IMR-90 (cell line): Measurements from ENCODE around the gene CALML3. TPM values are rescaled to one million over a fixed set of nuclear protein-coding genes. Genes with fewer than 3 reads are reported as not detected.

ENCODE experiments used
- ATAC-seq: fragments of 200-7000 bp; cut with Tn5 transposase; 2 replicates; pipeline ENCODE4 v1.9.1; 2020; ENCODE audit warnings: low read depth, mild to moderate bottlenecking, moderate library complexity
- BruUV-seq: library from RNA; stranded (reverse); fragments of 400-500 nt; replicated peaks from 2 replicates; lab custom pipeline; 2021; lab: Mats Ljungman, UMichigan
- CTCF ChIA-PET: fragments of 300-600 bp; formaldehyde crosslinking; extraction: SDS; loops from one replicate; lab custom pipeline; 2021; ENCODE audit warnings: antibody characterized with exemption; lab: Yijun Ruan, JAX
- POLR2A ChIA-PET: fragments of 300-600 bp; sonication (Branson Sonifier 250); formaldehyde crosslinking; loops from one replicate; lab custom pipeline; 2022; ENCODE audit warnings: antibody characterized with exemption; ENCODE audit not compliant: unreplicated experiment; lab: Charles Lee
- DNase-seq: peaks from one replicate; pipeline ENCODE4 v3.0.0; 2013
- H2AFZ ChIP-seq: replicated peaks from 2 replicates; pipeline ENCODE3; 2013; ENCODE audit warnings: low read length, mild to moderate bottlenecking; ENCODE audit not compliant: poor library complexity
- H2AK5ac ChIP-seq: 2 replicates; pipeline ENCODE4 v1.6.1; 2013; ENCODE audit warnings: low read depth, low read length, inconsistent platforms
- H2AK9ac ChIP-seq: replicated peaks from 2 replicates; pipeline ENCODE3; 2013; ENCODE audit warnings: mild to moderate bottlenecking, low read depth, low read length, moderate library complexity; ENCODE audit not compliant: poor library complexity
- H2BK120ac ChIP-seq: 2 replicates; pipeline ENCODE4 v1.6.1; 2013; ENCODE audit warnings: low read depth, low read length, inconsistent platforms
- H2BK15ac ChIP-seq: 3 replicates; pipeline ENCODE4 v1.6.1; 2013; ENCODE audit warnings: low read depth, low read length, inconsistent platforms
- H2BK20ac ChIP-seq: 2 replicates; pipeline ENCODE4 v1.6.1; 2013; ENCODE audit warnings: low read depth, mild to moderate bottlenecking, inconsistent platforms, low read length, moderate library complexity
- H2BK5ac ChIP-seq: 2 replicates; pipeline ENCODE4 v1.6.1; 2013; ENCODE audit warnings: mild to moderate bottlenecking, low read depth, low read length, inconsistent platforms; ENCODE audit not compliant: poor library complexity, severe bottlenecking
- H3K14ac ChIP-seq: replicated peaks from 2 replicates; pipeline ENCODE4 v1.6.1; 2013; ENCODE audit warnings: low read depth, low read length, inconsistent platforms
- H3K18ac ChIP-seq: 2 replicates; pipeline ENCODE4 v1.6.1; 2013; ENCODE audit warnings: low read depth, low read length, control low read depth
- H3K23ac ChIP-seq: 2 replicates; pipeline ENCODE4 v1.6.1; 2013; ENCODE audit warnings: low read depth, low read length, inconsistent platforms
- H3K27ac ChIP-seq: 2 replicates; pipeline ENCODE4 v1.5.1; 2013; ENCODE audit warnings: mild to moderate bottlenecking, control low read depth, low read length; ENCODE audit not compliant: insufficient read depth
- H3K27me3 ChIP-seq: 2 replicates; pipeline ENCODE4 v1.6.1; 2013; ENCODE audit warnings: low read length; ENCODE audit not compliant: control insufficient read depth, insufficient read depth
- H3K36me3 ChIP-seq: 2 replicates; pipeline ENCODE4 v1.6.1; 2013; ENCODE audit warnings: low read length, mixed read lengths; ENCODE audit not compliant: control insufficient read depth, insufficient read depth
- H3K4ac ChIP-seq: 2 replicates; pipeline ENCODE4 v1.6.1; 2013; ENCODE audit warnings: low read depth, low read length, inconsistent platforms
- H3K4me1 ChIP-seq: 2 replicates; pipeline ENCODE4 v1.6.1; 2013; ENCODE audit warnings: low read length, mixed read lengths; ENCODE audit not compliant: control insufficient read depth, insufficient read depth
- H3K4me2 ChIP-seq: 2 replicates; pipeline ENCODE4 v1.6.1; 2013; ENCODE audit warnings: low read depth, mild to moderate bottlenecking, control low read depth, low read length, moderate library complexity
- H3K4me3 ChIP-seq: 2 replicates; pipeline ENCODE4 v1.5.1; 2013; ENCODE audit warnings: low read depth, mild to moderate bottlenecking, control low read depth, low read length, moderate library complexity; ENCODE audit not compliant: insufficient read depth
- H3K56ac ChIP-seq: 2 replicates; pipeline ENCODE4 v1.6.1; 2013; ENCODE audit warnings: low read length, inconsistent platforms; ENCODE audit not compliant: insufficient read depth; ENCODE audit errors: extremely low read depth
- H3K79me1 ChIP-seq, 2 experiments: 2 replicates each; pipeline ENCODE4 v1.6.1; 2013; ENCODE audit warnings: low read length in 2 of 2, inconsistent platforms in 1 of 2, low read depth in 1 of 2
- H3K9ac ChIP-seq: 2 replicates; pipeline ENCODE4 v1.6.1; 2013; ENCODE audit warnings: low read depth, low read length, control low read depth
- H3K9me1 ChIP-seq: 2 replicates; pipeline ENCODE4 v1.6.1; 2013; ENCODE audit warnings: low read length, inconsistent platforms; ENCODE audit not compliant: insufficient read depth
- H3K9me3 ChIP-seq: 2 replicates; pipeline ENCODE4 v1.6.1; 2013; ENCODE audit warnings: low read length; ENCODE audit not compliant: control insufficient read depth, insufficient read depth
- H4K20me1 ChIP-seq: 2 replicates; pipeline ENCODE4 v1.6.1; 2013; ENCODE audit warnings: low read length, inconsistent platforms; ENCODE audit not compliant: insufficient read depth
- H4K5ac ChIP-seq: 2 replicates; pipeline ENCODE4 v1.6.1; 2013; ENCODE audit warnings: mild to moderate bottlenecking, low read depth, low read length, control low read depth
- H4K8ac ChIP-seq, 2 experiments: 2 replicates each; pipeline ENCODE4 v1.6.1; 2013; ENCODE audit warnings: low read depth in 2 of 2, low read length in 2 of 2, control low read depth in 1 of 2, inconsistent platforms in 1 of 2
- H4K91ac ChIP-seq: 2 replicates; pipeline ENCODE4 v1.6.1; 2013; ENCODE audit warnings: low read depth, low read length, inconsistent platforms; ENCODE audit not compliant: insufficient read depth
- BHLHE40 ChIP-seq: fragments of 150-350 bp; IDR thresholded peaks from 2 replicates; pipeline ENCODE4 v1.6.1; 2016; ENCODE audit warnings: mild to moderate bottlenecking, low read depth, low read length
- CEBPB ChIP-seq: IDR thresholded peaks from 2 replicates; pipeline ENCODE4 v1.6.1; 2012; ENCODE audit warnings: low read depth, low read length, improper control_type of control experiment
- CHD1 ChIP-seq: IDR thresholded peaks from 2 replicates; pipeline ENCODE4 v1.6.1; 2012; ENCODE audit warnings: low read depth, low read length, improper control_type of control experiment
- FOS ChIP-seq: fragments of 150-350 bp; IDR thresholded peaks from 2 replicates; pipeline ENCODE4 v1.6.1; 2016; ENCODE audit warnings: low read depth, low read length
- MAFK ChIP-seq: IDR thresholded peaks from 2 replicates; pipeline ENCODE4 v1.6.1; 2012; ENCODE audit warnings: low read depth, low read length, improper control_type of control experiment
- MAZ ChIP-seq: IDR thresholded peaks from 2 replicates; pipeline ENCODE4 v1.6.1; 2012; ENCODE audit warnings: low read depth, mild to moderate bottlenecking, low read length, improper control_type of control experiment, moderate library complexity, borderline replicate concordance
- MXI1 ChIP-seq: IDR thresholded peaks from 2 replicates; pipeline ENCODE4 v1.6.1; 2012; ENCODE audit warnings: low read depth, mild to moderate bottlenecking, low read length, moderate library complexity, borderline replicate concordance
- NFE2L2 ChIP-seq: fragments of 150-350 bp; IDR thresholded peaks from 2 replicates; pipeline ENCODE4 v1.6.1; 2016; ENCODE audit warnings: low read depth, mild to moderate bottlenecking, low read length
- POLR2A ChIP-seq: IDR thresholded peaks from 2 replicates; pipeline ENCODE4 v1.6.1; 2012; ENCODE audit warnings: mild to moderate bottlenecking, low read depth, low read length
- RAD21 ChIP-seq: IDR thresholded peaks from 2 replicates; pipeline ENCODE4 v1.6.1; 2012; ENCODE audit warnings: low read length, improper control_type of control experiment
- RCOR1 ChIP-seq: IDR thresholded peaks from 2 replicates; pipeline ENCODE4 v1.6.1; 2012; ENCODE audit warnings: mild to moderate bottlenecking, low read length, improper control_type of control experiment; ENCODE audit not compliant: insufficient replicate concordance
- RFX5 ChIP-seq: IDR thresholded peaks from 2 replicates; pipeline ENCODE4 v1.8.0; 2012; ENCODE audit warnings: low read depth, mild to moderate bottlenecking, low read length, moderate library complexity
- SMC3 ChIP-seq: fragments of 150-350 bp; IDR thresholded peaks from 2 replicates; pipeline ENCODE4 v1.6.1; 2016; ENCODE audit warnings: low read depth, mild to moderate bottlenecking, antibody characterized with exemption, low read length, moderate library complexity
- WGBS, 2 experiments: methylation state at CpG; one replicate each; pipeline versions ENCODE4 v1.1.5 to v1.1.7; 2013; ENCODE audit warnings: missing lambda C conversion rate in 2 of 2; ENCODE audit not compliant: insufficient read length in 1 of 2; ENCODE audit errors: extremely low coverage in 2 of 2; 5-methylcytosine and 5-hydroxymethylcytosine counted together
- dilution Hi-C: fragments of 300-500 bp; cut with HindIII; formaldehyde crosslinking; loops from one replicate; pipeline ENCODE4 v1.14.3; 2018; ENCODE audit warnings: low sequenced_read_pairs; ENCODE audit not compliant: unreplicated experiment
- in situ Hi-C: fragments of 300-500 bp; cut with MboI; formaldehyde crosslinking; loops from 3 replicates; pipeline ENCODE4 v1.14.3; 2019; ENCODE audit warnings: low sequenced_read_pairs, inconsistent platforms, mixed read lengths
- intact Hi-C: fragments of 100-400 bp; cut with micrococcal nuclease; formaldehyde crosslinking; loops from 2 replicates; pipeline ENCODE4 v1.10.0; 2022
- polyA plus RNA-seq, 3 experiments: library from polyadenylated mRNA; depleted of rRNA; stranded (reverse); fragments of >200 nt; gene quantifications; 2 replicates each; pipeline ENCODE4 v1.2.3, GENCODE V29; 2012; ENCODE audit warnings: low replicate concordance in 1 of 3
- total RNA-seq: library from RNA; depleted of rRNA; stranded (reverse); fragments of >200 nt; gene quantifications from 2 replicates; pipeline ENCODE4 v1.2.3, GENCODE V29; 2012
- TF ChIP-seq, protein P1 (sequence below): fragments of 150-350 bp; IDR thresholded peaks from 2 replicates; pipeline ENCODE4 v1.6.1; 2017; ENCODE audit warnings: mild to moderate bottlenecking, antibody characterized with exemption, low read length, low read depth
- TF ChIP-seq, protein P2 (sequence below): fragments of 150-350 bp; IDR thresholded peaks from 2 replicates; pipeline ENCODE4 v1.6.1; 2016; ENCODE audit warnings: low read depth, mild to moderate bottlenecking, low read length, moderate library complexity, borderline replicate concordance
- TF ChIP-seq, protein P3 (sequence below): conservative IDR thresholded peaks from 2 replicates; pipeline ENCODE4 v1.5.1; 2012; ENCODE audit warnings: mild to moderate bottlenecking, low read depth, low read length, improper control_type of control experiment

Gene CALML3
- total and polyA plus RNA-seq, 2 of the 4 experiments (the other 2 are of a cell fraction), result not detected

DNA sequence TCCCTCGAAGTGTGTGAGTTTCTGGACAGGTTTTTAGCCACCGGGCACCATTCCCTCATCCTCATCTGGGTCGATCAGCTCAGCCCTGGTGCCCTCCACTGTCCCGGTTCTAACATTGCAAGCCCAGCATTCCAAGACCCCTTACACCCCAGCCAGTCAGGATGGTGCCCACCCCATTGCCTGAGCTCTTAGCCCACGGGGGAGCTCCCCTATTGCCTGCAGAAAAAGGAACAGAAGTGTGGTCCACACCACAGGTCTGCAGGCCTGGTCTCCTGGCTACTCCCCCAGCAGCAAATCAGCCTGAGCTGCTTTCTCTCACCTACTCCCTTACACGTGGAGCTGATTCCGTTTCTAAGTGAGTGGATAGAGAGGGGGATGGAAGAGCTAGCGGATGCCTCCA, 30.1 kb upstream of the CALML3 start:
- Histone ChIP-seq H2BK15ac (no peak overlapping the region), H3K27me3 (peaks cover 7% of the 10 kb centered on the region; the same call in 1 of the 2 replicates), H3K79me1 (no peaks in the 10 kb centered on the region), H2BK20ac (no peak overlapping the region), H3K9ac (no peak overlapping the region), H2AFZ (no peak overlapping the region), H3K18ac (no peak overlapping the region), H3K14ac (no peak overlapping the region), H3K36me3 (no peaks in the 10 kb centered on the region), H4K5ac (no peak overlapping the region), H2AK9ac (no peak overlapping the region), H3K9me1 (0 out of 2 replicates have a peak, but pooled peaks cover 5% of the 10 kb centered on the region), H3K4me1 (no peaks in the 10 kb centered on the region), H3K4me3 (no peak overlapping the region), H2AK5ac (no peak overlapping the region), H3K9me3 (peaks cover 4% of the 10 kb centered on the region), H2BK120ac (no peak overlapping the region), H3K23ac (no peak overlapping the region), H4K20me1 (no peaks in the 10 kb centered on the region), H3K27ac (no peak overlapping the region), H3K4ac (no peak overlapping the region), H4K91ac (no peak overlapping the region), H2BK5ac (no peak overlapping the region), H3K4me2 (no peak overlapping the region), H3K56ac (no peak overlapping the region), H4K8ac (no peak overlapping the region)
- no peak for ATAC-seq
- POLR2A ChIA-PET, result interaction anchor here (0.6 kb wide), 1 partner anchor 12 kb away, joined by 3 read pairs; no protein-coding TSS in a partner anchor
- whole genome bisulfite sequencing, 2 experiments, result 88% methylated on average over 5 of the region's 8 CpGs; no CpG with 5 or more reads in 1 of the 2 experiments
- CTCF ChIA-PET, result no interaction called here
- intact Hi-C loops (no loop called here), dilution Hi-C loops (no loop called here), in situ Hi-C loops (no loop called here)
- no TSS peak for BruUV-seq
- no peak for DNase-seq
- TF ChIP-seq RAD21 (no peak), CHD1 (no peak), FOS (no peak), SMC3 (no peak), CEBPB (no peak), NFE2L2 (no peak), MAZ (no peak), MXI1 (no peak), BHLHE40 (no peak), MAFK (no peak), RFX5 (no peak), POLR2A (no peak), RCOR1 (no peak)
- TF ChIP-seq, protein P1, sequence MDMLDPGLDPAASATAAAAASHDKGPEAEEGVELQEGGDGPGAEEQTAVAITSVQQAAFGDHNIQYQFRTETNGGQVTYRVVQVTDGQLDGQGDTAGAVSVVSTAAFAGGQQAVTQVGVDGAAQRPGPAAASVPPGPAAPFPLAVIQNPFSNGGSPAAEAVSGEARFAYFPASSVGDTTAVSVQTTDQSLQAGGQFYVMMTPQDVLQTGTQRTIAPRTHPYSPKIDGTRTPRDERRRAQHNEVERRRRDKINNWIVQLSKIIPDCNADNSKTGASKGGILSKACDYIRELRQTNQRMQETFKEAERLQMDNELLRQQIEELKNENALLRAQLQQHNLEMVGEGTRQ, result no peak
- TF ChIP-seq, protein P2, sequence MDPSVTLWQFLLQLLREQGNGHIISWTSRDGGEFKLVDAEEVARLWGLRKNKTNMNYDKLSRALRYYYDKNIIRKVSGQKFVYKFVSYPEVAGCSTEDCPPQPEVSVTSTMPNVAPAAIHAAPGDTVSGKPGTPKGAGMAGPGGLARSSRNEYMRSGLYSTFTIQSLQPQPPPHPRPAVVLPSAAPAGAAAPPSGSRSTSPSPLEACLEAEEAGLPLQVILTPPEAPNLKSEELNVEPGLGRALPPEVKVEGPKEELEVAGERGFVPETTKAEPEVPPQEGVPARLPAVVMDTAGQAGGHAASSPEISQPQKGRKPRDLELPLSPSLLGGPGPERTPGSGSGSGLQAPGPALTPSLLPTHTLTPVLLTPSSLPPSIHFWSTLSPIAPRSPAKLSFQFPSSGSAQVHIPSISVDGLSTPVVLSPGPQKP, result no peak
- TF ChIP-seq, protein P3, sequence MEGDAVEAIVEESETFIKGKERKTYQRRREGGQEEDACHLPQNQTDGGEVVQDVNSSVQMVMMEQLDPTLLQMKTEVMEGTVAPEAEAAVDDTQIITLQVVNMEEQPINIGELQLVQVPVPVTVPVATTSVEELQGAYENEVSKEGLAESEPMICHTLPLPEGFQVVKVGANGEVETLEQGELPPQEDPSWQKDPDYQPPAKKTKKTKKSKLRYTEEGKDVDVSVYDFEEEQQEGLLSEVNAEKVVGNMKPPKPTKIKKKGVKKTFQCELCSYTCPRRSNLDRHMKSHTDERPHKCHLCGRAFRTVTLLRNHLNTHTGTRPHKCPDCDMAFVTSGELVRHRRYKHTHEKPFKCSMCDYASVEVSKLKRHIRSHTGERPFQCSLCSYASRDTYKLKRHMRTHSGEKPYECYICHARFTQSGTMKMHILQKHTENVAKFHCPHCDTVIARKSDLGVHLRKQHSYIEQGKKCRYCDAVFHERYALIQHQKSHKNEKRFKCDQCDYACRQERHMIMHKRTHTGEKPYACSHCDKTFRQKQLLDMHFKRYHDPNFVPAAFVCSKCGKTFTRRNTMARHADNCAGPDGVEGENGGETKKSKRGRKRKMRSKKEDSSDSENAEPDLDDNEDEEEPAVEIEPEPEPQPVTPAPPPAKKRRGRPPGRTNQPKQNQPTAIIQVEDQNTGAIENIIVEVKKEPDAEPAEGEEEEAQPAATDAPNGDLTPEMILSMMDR, result no peak
